ENCODE results near the gene AP4B1.
"Not testable (repeated sequence)": the region's sequence is repeated elsewhere in the genome, so short reads cannot be mapped to it uniquely, and the experiment has no call there.

AP4B1 gene

GRCh38 chr1:113856401-113856790 lies 48.2 kb downstream of the AP4B1 start:
- TF ChIP-seq EZH2 (IDR thresholded peaks at IDR 0.05; ENCODE audit: borderline replicate concordance, low read length) (no peak), CTCF (IDR thresholded peaks at IDR 0.05; ENCODE audit: low read length) (no peak)
- Histone ChIP-seq H3K4me1 (ENCODE audit: insufficient read depth, low read length, severe bottlenecking) (peaks cover 35% of the 10 kb centered on the region), H3K4me2 (ENCODE audit: low read length) (no peak overlapping the region), H3K27me3 (ENCODE audit: insufficient read depth, low read length) (no peaks in the 10 kb centered on the region), H3K9me3 (ENCODE audit: low read length) (no peaks in the 10 kb centered on the region), H3K27ac (ENCODE audit: low read depth, low read length, poor library complexity, severe bottlenecking) (no peak overlapping the region), H3K9ac (ENCODE audit: low read length) (no peak overlapping the region), H3K9me2 (ENCODE audit: low read depth, low read length) (no peaks in the 10 kb centered on the region), H3K79me2 (ENCODE audit: insufficient read depth, low read length) (no peaks in the 10 kb centered on the region), H3K36me3 (ENCODE audit: insufficient read depth, low read length) (peaks cover 64% of the 10 kb centered on the region), H2AFZ (ENCODE audit: low read length) (no peak overlapping the region), H3F3A (ENCODE audit: insufficient read depth, low read length) (no peaks in the 10 kb centered on the region), H3K4me3 (ENCODE audit: low read depth, low read length, poor library complexity, severe bottlenecking) (no peak overlapping the region), H4K20me1 (ENCODE audit: insufficient read depth, low read length) (no peaks in the 10 kb centered on the region)

- no peak overlapping the region for H3K9ac ChIP-seq (ENCODE audit: low read length)
- H2AFZ ChIP-seq (ENCODE audit: low read length): no peak overlapping the region
- no peak overlapping the region for H3K4me2 ChIP-seq (ENCODE audit: low read length)
Observed at GRCh38 chr1:113855630-113856400, 48.8 kb downstream of the AP4B1 start.

GRCh38 chr1:113854234-113854633 lies 50.4 kb downstream of the AP4B1 start:
- no peak overlapping the region for H3K4me3 ChIP-seq (ENCODE audit: low read depth, low read length, poor library complexity, severe bottlenecking)
- H3K27ac ChIP-seq (ENCODE audit: low read depth, low read length, poor library complexity, severe bottlenecking): no peak overlapping the region
- no peaks in the 10 kb centered on the region for H3F3A ChIP-seq (ENCODE audit: insufficient read depth, low read length)
- no peaks in the 10 kb centered on the region for H3K79me2 ChIP-seq (ENCODE audit: insufficient read depth, low read length)
- H2AFZ ChIP-seq (ENCODE audit: low read length): no peak overlapping the region
- no peak overlapping the region for H3K9ac ChIP-seq (ENCODE audit: low read length)
- H3K4me2 ChIP-seq (ENCODE audit: low read length): no peak overlapping the region
- TF ChIP-seq EZH2 (IDR thresholded peaks at IDR 0.05; ENCODE audit: borderline replicate concordance, low read length): no peak
- no peak for TF ChIP-seq CTCF (IDR thresholded peaks at IDR 0.05; ENCODE audit: low read length)
- H3K9me3 ChIP-seq (ENCODE audit: low read length): no peaks in the 10 kb centered on the region
- H3K9me2 ChIP-seq (ENCODE audit: low read depth, low read length): no peaks in the 10 kb centered on the region
- peaks cover 80% of the 10 kb centered on the region for H3K36me3 ChIP-seq (ENCODE audit: insufficient read depth, low read length)
- H3K4me1 ChIP-seq (ENCODE audit: insufficient read depth, low read length, severe bottlenecking): peaks cover 13% of the 10 kb centered on the region
- no peaks in the 10 kb centered on the region for H4K20me1 ChIP-seq (ENCODE audit: insufficient read depth, low read length)
- no peaks in the 10 kb centered on the region for H3K27me3 ChIP-seq (ENCODE audit: insufficient read depth, low read length)

More at GRCh38 chr1:113855630-113856400, 48.8 kb downstream of the AP4B1 start:
- H4K20me1 ChIP-seq (ENCODE audit: insufficient read depth, low read length): no peaks in the 10 kb centered on the region
- H3K9me2 ChIP-seq (ENCODE audit: low read depth, low read length): no peaks in the 10 kb centered on the region
- no peak overlapping the region for H3K27ac ChIP-seq (ENCODE audit: low read depth, low read length, poor library complexity, severe bottlenecking)
- H3K9me3 ChIP-seq (ENCODE audit: low read length): no peaks in the 10 kb centered on the region
- peaks cover 70% of the 10 kb centered on the region for H3K36me3 ChIP-seq (ENCODE audit: insufficient read depth, low read length)
- H3K79me2 ChIP-seq (ENCODE audit: insufficient read depth, low read length): no peaks in the 10 kb centered on the region
- H3K27me3 ChIP-seq (ENCODE audit: insufficient read depth, low read length): no peaks in the 10 kb centered on the region
- peaks cover 29% of the 10 kb centered on the region for H3K4me1 ChIP-seq (ENCODE audit: insufficient read depth, low read length, severe bottlenecking)
- no peaks in the 10 kb centered on the region for H3F3A ChIP-seq (ENCODE audit: insufficient read depth, low read length)
- H3K4me3 ChIP-seq (ENCODE audit: low read depth, low read length, poor library complexity, severe bottlenecking): no peak overlapping the region
- no peak for TF ChIP-seq CTCF (IDR thresholded peaks at IDR 0.05; ENCODE audit: low read length)
- TF ChIP-seq EZH2 (IDR thresholded peaks at IDR 0.05; ENCODE audit: borderline replicate concordance, low read length): no peak

- H3K27me3 ChIP-seq (ENCODE audit: insufficient read depth, low read length); H3K27ac ChIP-seq (ENCODE audit: low read depth, low read length, poor library complexity, severe bottlenecking); H3K79me2 ChIP-seq (ENCODE audit: insufficient read depth, low read length); H3K4me3 ChIP-seq (ENCODE audit: low read depth, low read length, poor library complexity, severe bottlenecking); H3K9me3 ChIP-seq (ENCODE audit: low read length); H3K4me2 ChIP-seq (ENCODE audit: low read length); H3K9me2 ChIP-seq (ENCODE audit: low read depth, low read length); H4K20me1 ChIP-seq (ENCODE audit: insufficient read depth, low read length); H3K9ac ChIP-seq (ENCODE audit: low read length); H3K4me1 ChIP-seq (ENCODE audit: insufficient read depth, low read length, severe bottlenecking); H3F3A ChIP-seq (ENCODE audit: insufficient read depth, low read length); H2AFZ ChIP-seq (ENCODE audit: low read length): not testable (repeated sequence)
- H3K36me3 ChIP-seq (ENCODE audit: insufficient read depth, low read length): peaks cover 82% of the 10 kb centered on the region
Observed at GRCh38 chr1:113852694-113853093, 51.9 kb downstream of the AP4B1 start.
